IMR-90 (cell line): Measurements from ENCODE around the gene STOX2. TPM values are rescaled to one million over a fixed set of nuclear protein-coding genes. Genes with fewer than 3 reads are reported as not detected.

Experiments used
- ATAC-seq: fragments of 200-7000 bp; cut with Tn5 transposase; 2 replicates; pipeline ENCODE4 v1.9.1; 2020; ENCODE audit warnings: low read depth, mild to moderate bottlenecking, moderate library complexity
- BruUV-seq: library from RNA; stranded (reverse); fragments of 400-500 nt; replicated peaks from 2 replicates; lab custom pipeline; 2021; lab: Mats Ljungman, UMichigan
- CTCF ChIA-PET: fragments of 300-600 bp; formaldehyde crosslinking; extraction: SDS; loops from one replicate; lab custom pipeline; 2021; ENCODE audit warnings: antibody characterized with exemption; lab: Yijun Ruan, JAX
- POLR2A ChIA-PET: fragments of 300-600 bp; sonication (Branson Sonifier 250); formaldehyde crosslinking; loops from one replicate; lab custom pipeline; 2022; ENCODE audit warnings: antibody characterized with exemption; ENCODE audit not compliant: unreplicated experiment; lab: Charles Lee
- DNase-seq: peaks from one replicate; pipeline ENCODE4 v3.0.0; 2013
- H2AFZ ChIP-seq: replicated peaks from 2 replicates; pipeline ENCODE3; 2013; ENCODE audit warnings: low read length, mild to moderate bottlenecking; ENCODE audit not compliant: poor library complexity
- H2AK5ac ChIP-seq: 2 replicates; pipeline ENCODE4 v1.6.1; 2013; ENCODE audit warnings: low read depth, low read length, inconsistent platforms
- H2AK9ac ChIP-seq: replicated peaks from 2 replicates; pipeline ENCODE3; 2013; ENCODE audit warnings: mild to moderate bottlenecking, low read depth, low read length, moderate library complexity; ENCODE audit not compliant: poor library complexity
- H2BK120ac ChIP-seq: 2 replicates; pipeline ENCODE4 v1.6.1; 2013; ENCODE audit warnings: low read depth, low read length, inconsistent platforms
- H2BK15ac ChIP-seq: 3 replicates; pipeline ENCODE4 v1.6.1; 2013; ENCODE audit warnings: low read depth, low read length, inconsistent platforms
- H2BK20ac ChIP-seq: 2 replicates; pipeline ENCODE4 v1.6.1; 2013; ENCODE audit warnings: low read depth, mild to moderate bottlenecking, inconsistent platforms, low read length, moderate library complexity
- H2BK5ac ChIP-seq: 2 replicates; pipeline ENCODE4 v1.6.1; 2013; ENCODE audit warnings: mild to moderate bottlenecking, low read depth, low read length, inconsistent platforms; ENCODE audit not compliant: poor library complexity, severe bottlenecking
- H3K14ac ChIP-seq: replicated peaks from 2 replicates; pipeline ENCODE4 v1.6.1; 2013; ENCODE audit warnings: low read depth, low read length, inconsistent platforms
- H3K18ac ChIP-seq: 2 replicates; pipeline ENCODE4 v1.6.1; 2013; ENCODE audit warnings: low read depth, low read length, control low read depth
- H3K23ac ChIP-seq: 2 replicates; pipeline ENCODE4 v1.6.1; 2013; ENCODE audit warnings: low read depth, low read length, inconsistent platforms
- H3K27ac ChIP-seq: 2 replicates; pipeline ENCODE4 v1.5.1; 2013; ENCODE audit warnings: mild to moderate bottlenecking, control low read depth, low read length; ENCODE audit not compliant: insufficient read depth
- H3K27me3 ChIP-seq: 2 replicates; pipeline ENCODE4 v1.6.1; 2013; ENCODE audit warnings: low read length; ENCODE audit not compliant: control insufficient read depth, insufficient read depth
- H3K36me3 ChIP-seq: 2 replicates; pipeline ENCODE4 v1.6.1; 2013; ENCODE audit warnings: low read length, mixed read lengths; ENCODE audit not compliant: control insufficient read depth, insufficient read depth
- H3K4ac ChIP-seq: 2 replicates; pipeline ENCODE4 v1.6.1; 2013; ENCODE audit warnings: low read depth, low read length, inconsistent platforms
- H3K4me1 ChIP-seq: 2 replicates; pipeline ENCODE4 v1.6.1; 2013; ENCODE audit warnings: low read length, mixed read lengths; ENCODE audit not compliant: control insufficient read depth, insufficient read depth
- H3K4me2 ChIP-seq: 2 replicates; pipeline ENCODE4 v1.6.1; 2013; ENCODE audit warnings: low read depth, mild to moderate bottlenecking, control low read depth, low read length, moderate library complexity
- H3K4me3 ChIP-seq: 2 replicates; pipeline ENCODE4 v1.5.1; 2013; ENCODE audit warnings: low read depth, mild to moderate bottlenecking, control low read depth, low read length, moderate library complexity; ENCODE audit not compliant: insufficient read depth
- H3K56ac ChIP-seq: 2 replicates; pipeline ENCODE4 v1.6.1; 2013; ENCODE audit warnings: low read length, inconsistent platforms; ENCODE audit not compliant: insufficient read depth; ENCODE audit errors: extremely low read depth
- H3K79me1 ChIP-seq, 2 experiments: 2 replicates each; pipeline ENCODE4 v1.6.1; 2013; ENCODE audit warnings: low read length in 2 of 2, inconsistent platforms in 1 of 2, low read depth in 1 of 2
- H3K9ac ChIP-seq: 2 replicates; pipeline ENCODE4 v1.6.1; 2013; ENCODE audit warnings: low read depth, low read length, control low read depth
- H3K9me1 ChIP-seq: 2 replicates; pipeline ENCODE4 v1.6.1; 2013; ENCODE audit warnings: low read length, inconsistent platforms; ENCODE audit not compliant: insufficient read depth
- H3K9me3 ChIP-seq: 2 replicates; pipeline ENCODE4 v1.6.1; 2013; ENCODE audit warnings: low read length; ENCODE audit not compliant: control insufficient read depth, insufficient read depth
- H4K20me1 ChIP-seq: 2 replicates; pipeline ENCODE4 v1.6.1; 2013; ENCODE audit warnings: low read length, inconsistent platforms; ENCODE audit not compliant: insufficient read depth
- H4K5ac ChIP-seq: 2 replicates; pipeline ENCODE4 v1.6.1; 2013; ENCODE audit warnings: mild to moderate bottlenecking, low read depth, low read length, control low read depth
- H4K8ac ChIP-seq, 2 experiments: 2 replicates each; pipeline ENCODE4 v1.6.1; 2013; ENCODE audit warnings: low read depth in 2 of 2, low read length in 2 of 2, control low read depth in 1 of 2, inconsistent platforms in 1 of 2
- H4K91ac ChIP-seq: 2 replicates; pipeline ENCODE4 v1.6.1; 2013; ENCODE audit warnings: low read depth, low read length, inconsistent platforms; ENCODE audit not compliant: insufficient read depth
- BHLHE40 ChIP-seq: fragments of 150-350 bp; IDR thresholded peaks from 2 replicates; pipeline ENCODE4 v1.6.1; 2016; ENCODE audit warnings: mild to moderate bottlenecking, low read depth, low read length
- CEBPB ChIP-seq: IDR thresholded peaks from 2 replicates; pipeline ENCODE4 v1.6.1; 2012; ENCODE audit warnings: low read depth, low read length, improper control_type of control experiment
- CHD1 ChIP-seq: IDR thresholded peaks from 2 replicates; pipeline ENCODE4 v1.6.1; 2012; ENCODE audit warnings: low read depth, low read length, improper control_type of control experiment
- CTCF ChIP-seq: conservative IDR thresholded peaks from 2 replicates; pipeline ENCODE4 v1.5.1; 2012; ENCODE audit warnings: mild to moderate bottlenecking, low read depth, low read length, improper control_type of control experiment
- FOS ChIP-seq: fragments of 150-350 bp; IDR thresholded peaks from 2 replicates; pipeline ENCODE4 v1.6.1; 2016; ENCODE audit warnings: low read depth, low read length
- MAFK ChIP-seq: IDR thresholded peaks from 2 replicates; pipeline ENCODE4 v1.6.1; 2012; ENCODE audit warnings: low read depth, low read length, improper control_type of control experiment
- MAZ ChIP-seq: IDR thresholded peaks from 2 replicates; pipeline ENCODE4 v1.6.1; 2012; ENCODE audit warnings: low read depth, mild to moderate bottlenecking, low read length, improper control_type of control experiment, moderate library complexity, borderline replicate concordance
- MXI1 ChIP-seq: IDR thresholded peaks from 2 replicates; pipeline ENCODE4 v1.6.1; 2012; ENCODE audit warnings: low read depth, mild to moderate bottlenecking, low read length, moderate library complexity, borderline replicate concordance
- NFE2L2 ChIP-seq: fragments of 150-350 bp; IDR thresholded peaks from 2 replicates; pipeline ENCODE4 v1.6.1; 2016; ENCODE audit warnings: low read depth, mild to moderate bottlenecking, low read length
- POLR2A ChIP-seq: IDR thresholded peaks from 2 replicates; pipeline ENCODE4 v1.6.1; 2012; ENCODE audit warnings: mild to moderate bottlenecking, low read depth, low read length
- RAD21 ChIP-seq: IDR thresholded peaks from 2 replicates; pipeline ENCODE4 v1.6.1; 2012; ENCODE audit warnings: low read length, improper control_type of control experiment
- RCOR1 ChIP-seq: IDR thresholded peaks from 2 replicates; pipeline ENCODE4 v1.6.1; 2012; ENCODE audit warnings: mild to moderate bottlenecking, low read length, improper control_type of control experiment; ENCODE audit not compliant: insufficient replicate concordance
- RFX5 ChIP-seq: IDR thresholded peaks from 2 replicates; pipeline ENCODE4 v1.8.0; 2012; ENCODE audit warnings: low read depth, mild to moderate bottlenecking, low read length, moderate library complexity
- SMC3 ChIP-seq: fragments of 150-350 bp; IDR thresholded peaks from 2 replicates; pipeline ENCODE4 v1.6.1; 2016; ENCODE audit warnings: low read depth, mild to moderate bottlenecking, antibody characterized with exemption, low read length, moderate library complexity
- USF2 ChIP-seq: fragments of 150-350 bp; IDR thresholded peaks from 2 replicates; pipeline ENCODE4 v1.6.1; 2017; ENCODE audit warnings: mild to moderate bottlenecking, antibody characterized with exemption, low read length, low read depth
- WGBS, 2 experiments: methylation state at CpG; one replicate each; pipeline versions ENCODE4 v1.1.5 to v1.1.7; 2013; ENCODE audit warnings: missing lambda C conversion rate in 2 of 2; ENCODE audit not compliant: insufficient read length in 1 of 2; ENCODE audit errors: extremely low coverage in 2 of 2; 5-methylcytosine and 5-hydroxymethylcytosine counted together
- dilution Hi-C: fragments of 300-500 bp; cut with HindIII; formaldehyde crosslinking; loops from one replicate; pipeline ENCODE4 v1.14.3; 2018; ENCODE audit warnings: low sequenced_read_pairs; ENCODE audit not compliant: unreplicated experiment
- in situ Hi-C: fragments of 300-500 bp; cut with MboI; formaldehyde crosslinking; loops from 3 replicates; pipeline ENCODE4 v1.14.3; 2019; ENCODE audit warnings: low sequenced_read_pairs, inconsistent platforms, mixed read lengths
- intact Hi-C: fragments of 100-400 bp; cut with micrococcal nuclease; formaldehyde crosslinking; loops from 2 replicates; pipeline ENCODE4 v1.10.0; 2022
- polyA plus RNA-seq, 3 experiments: library from polyadenylated mRNA; depleted of rRNA; stranded (reverse); fragments of >200 nt; gene quantifications; 2 replicates each; pipeline ENCODE4 v1.2.3, GENCODE V29; 2012; ENCODE audit warnings: low replicate concordance in 1 of 3
- total RNA-seq: library from RNA; depleted of rRNA; stranded (reverse); fragments of >200 nt; gene quantifications from 2 replicates; pipeline ENCODE4 v1.2.3, GENCODE V29; 2012

Gene STOX2
- total and polyA plus RNA-seq, 2 of the 4 experiments (the other 2 are of a cell fraction): 1.1 to 5.4 TPM

GRCh38 chr4:183903021-183903760 is 1.9 kb upstream of the STOX2 start:
- Histone ChIP-seq H3K4me3 (no peak overlapping the region), H3K27ac (no peak overlapping the region), H4K91ac (no peak overlapping the region), H3K4me1 (no peaks in the 10 kb centered on the region), H2BK20ac (no peak overlapping the region), H3K4ac (no peak overlapping the region), H3K79me1 (no peaks in the 10 kb centered on the region), H3K9me3 (peaks cover 2% of the 10 kb centered on the region; the same call in 1 of the 2 replicates), H3K14ac (no peak overlapping the region), H4K8ac (no peak overlapping the region), H3K27me3 (peaks cover 15% of the 10 kb centered on the region), H2AK5ac (no peak overlapping the region), H3K18ac (no peak overlapping the region), H4K5ac (no peak overlapping the region), H2AK9ac (no peak overlapping the region), H2BK15ac (no peak overlapping the region), H4K20me1 (no peaks in the 10 kb centered on the region), H3K23ac (no peak overlapping the region), H2BK120ac (no peak overlapping the region), H2BK5ac (no peak overlapping the region), H3K9ac (no peak overlapping the region), H3K4me2 (no peak overlapping the region), H3K9me1 (no peaks in the 10 kb centered on the region), H2AFZ (no peak overlapping the region), H3K36me3 (no peaks in the 10 kb centered on the region), H3K56ac (no peak overlapping the region)
- 68% methylated on average over 4 of the region's 6 CpGs; no CpG with 5 or more reads in 1 of the 2 experiments for WGBS, 2 experiments
- dilution Hi-C loops: no loop called here
- in situ Hi-C loops: no loop called here
- no peak for DNase-seq
- ChIA-PET POLR2A (no interaction called here), CTCF (no interaction called here)
- no TSS peak for BruUV-seq
- no peak for ATAC-seq
- intact Hi-C loops: no loop called here
- TF ChIP-seq RAD21 (no peak), BHLHE40 (no peak), POLR2A (no peak), RCOR1 (no peak), USF2 (no peak), MAFK (no peak), SMC3 (no peak), NFE2L2 (no peak), RFX5 (no peak), MXI1 (no peak), FOS (no peak), CEBPB (no peak), MAZ (no peak), CTCF (no peak), CHD1 (no peak)
